HEK293T (cell line): ENCODE results near the gene ARHGEF2.

Experiments used
- CTCF ChIA-PET: fragments of 350-600 bp; formaldehyde crosslinking; extraction: SDS; loops from one replicate; lab custom pipeline; 2021; ENCODE audit warnings: antibody characterized with exemption, inconsistent platforms; lab: Yijun Ruan, JAX
- POLR2A ChIA-PET: fragments of 350-600 bp; formaldehyde crosslinking; extraction: SDS; loops from one replicate; lab custom pipeline; 2020; ENCODE audit warnings: antibody characterized with exemption, inconsistent platforms; lab: Yijun Ruan, JAX
- DNase-seq: peaks from one replicate; pipeline ENCODE4 v3.0.0; 2012; ENCODE audit warnings: mixed read lengths; ENCODE audit errors: extremely low spot score
- ARNT ChIP-seq: fragments of 450-650 bp; IDR thresholded peaks from 2 replicates; pipeline ENCODE4 v1.6.1; 2017; ENCODE audit warnings: mild to moderate bottlenecking
- BHLHE40 ChIP-seq: fragments of 450-650 bp; IDR thresholded peaks from 2 replicates; pipeline ENCODE4 v1.6.1; 2016; ENCODE audit warnings: mild to moderate bottlenecking, moderate library complexity, borderline replicate concordance
- CTBP1 ChIP-seq: fragments of 450-650 bp; IDR thresholded peaks from 2 replicates; pipeline ENCODE4 v1.6.1; 2016; ENCODE audit warnings: borderline replicate concordance
- ELF4 ChIP-seq: fragments of 450-650 bp; IDR thresholded peaks from 2 replicates; pipeline ENCODE4 v1.6.1; 2017; ENCODE audit warnings: antibody characterized with exemption
- FOXA1 ChIP-seq: fragments of 450-650 bp; IDR thresholded peaks from 2 replicates; pipeline ENCODE4 v1.6.1; 2016; ENCODE audit warnings: mild to moderate bottlenecking
- FOXK2 ChIP-seq: fragments of 450-650 bp; IDR thresholded peaks from 2 replicates; pipeline ENCODE4 v1.6.1; 2016; ENCODE audit warnings: mild to moderate bottlenecking
- FOXM1 ChIP-seq: fragments of 450-650 bp; IDR thresholded peaks from 2 replicates; pipeline ENCODE4 v1.6.1; 2017; ENCODE audit warnings: mild to moderate bottlenecking, borderline replicate concordance
- HDGF ChIP-seq: fragments of 450-650 bp; IDR thresholded peaks from 2 replicates; pipeline ENCODE4 v1.6.1; 2017; ENCODE audit warnings: antibody characterized with exemption, borderline replicate concordance
- L3MBTL2 ChIP-seq: fragments of 450-650 bp; conservative IDR thresholded peaks from 2 replicates; pipeline ENCODE4 v1.6.1; 2016; ENCODE audit warnings: mild to moderate bottlenecking
- LEF1 ChIP-seq: fragments of 450-650 bp; IDR thresholded peaks from 2 replicates; pipeline ENCODE4 v1.6.1; 2017; ENCODE audit warnings: mild to moderate bottlenecking, borderline replicate concordance
- NFRKB ChIP-seq: fragments of 450-650 bp; IDR thresholded peaks from 2 replicates; pipeline ENCODE4 v1.6.1; 2016; ENCODE audit warnings: mild to moderate bottlenecking, moderate library complexity
- SP1 ChIP-seq: fragments of 450-650 bp; IDR thresholded peaks from 2 replicates; pipeline ENCODE4 v1.6.1; 2017
- SUZ12 ChIP-seq: fragments of 450-650 bp; IDR thresholded peaks from 2 replicates; pipeline ENCODE4 v1.6.1; 2016; ENCODE audit warnings: mild to moderate bottlenecking
- TARDBP ChIP-seq: fragments of 450-650 bp; IDR thresholded peaks from 2 replicates; pipeline ENCODE4 v1.6.1; 2016
- ZNF384 ChIP-seq: fragments of 450-650 bp; IDR thresholded peaks from 2 replicates; pipeline ENCODE4 v1.6.1; 2016
- TF ChIP-seq, protein P1 (sequence below): fragments of 450-650 bp; IDR thresholded peaks from 2 replicates; pipeline ENCODE4 v1.6.1; 2016

The ARHGEF2 gene

DNA sequence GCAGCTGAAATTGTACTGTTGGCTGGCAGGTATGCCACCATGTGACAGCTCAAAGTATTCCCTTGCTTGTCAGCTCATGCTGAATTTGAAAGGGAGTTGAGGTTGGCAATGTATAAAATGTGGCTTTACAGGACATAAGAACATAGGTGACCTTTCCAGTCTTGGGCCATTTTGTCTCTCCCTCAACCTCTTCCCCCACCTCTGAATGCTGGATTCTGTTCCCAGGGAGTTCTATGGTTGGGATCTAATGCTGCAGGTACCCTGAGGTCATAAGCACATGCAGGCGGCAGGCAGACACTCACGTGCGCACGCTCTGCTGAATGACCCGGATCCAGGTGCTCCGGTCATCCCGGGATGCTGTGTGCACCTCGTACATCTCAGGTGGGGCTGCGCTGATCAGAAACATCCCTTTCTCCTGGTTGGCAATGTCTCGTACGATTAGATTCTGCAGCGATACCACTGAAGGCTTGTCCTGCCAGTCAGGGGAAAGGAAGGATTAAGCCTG, 20.9 kb downstream of the ARHGEF2 start:
- TF ChIP-seq CTBP1 (no peak), L3MBTL2 (no peak), NFRKB (no peak)
- TF ChIP-seq, protein P1, sequence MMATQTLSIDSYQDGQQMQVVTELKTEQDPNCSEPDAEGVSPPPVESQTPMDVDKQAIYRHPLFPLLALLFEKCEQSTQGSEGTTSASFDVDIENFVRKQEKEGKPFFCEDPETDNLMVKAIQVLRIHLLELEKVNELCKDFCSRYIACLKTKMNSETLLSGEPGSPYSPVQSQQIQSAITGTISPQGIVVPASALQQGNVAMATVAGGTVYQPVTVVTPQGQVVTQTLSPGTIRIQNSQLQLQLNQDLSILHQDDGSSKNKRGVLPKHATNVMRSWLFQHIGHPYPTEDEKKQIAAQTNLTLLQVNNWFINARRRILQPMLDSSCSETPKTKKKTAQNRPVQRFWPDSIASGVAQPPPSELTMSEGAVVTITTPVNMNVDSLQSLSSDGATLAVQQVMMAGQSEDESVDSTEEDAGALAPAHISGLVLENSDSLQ = no peak
- CTCF ChIA-PET = interaction anchor here (1.2 kb wide), 1 partner anchor 109 kb away, joined by 3 read pairs; no protein-coding TSS in a partner anchor
- DNase-seq = no peak
- POLR2A ChIA-PET = interaction anchor here (0.9 to 1.5 kb wide), 2 partner anchors 20 to 23 kb away, joined by 3 read pairs; partner anchors contain the start of gene KHDC4

- no peak for TF ChIP-seq SP1
- TF ChIP-seq BHLHE40 = no peak
- TF ChIP-seq ZNF384 = no peak
- TF ChIP-seq L3MBTL2 = no peak
- TF ChIP-seq HDGF = no peak
- TF ChIP-seq FOXA1 = no peak
- TF ChIP-seq, protein P1 = no peak
- no peak for TF ChIP-seq FOXK2
- no peak for TF ChIP-seq NFRKB
- TF ChIP-seq FOXM1 = no peak
- TF ChIP-seq ELF4 = no peak
- no peak for DNase-seq
- POLR2A ChIA-PET = interaction anchor here (1.0 kb wide), 1 partner anchor 22 kb away, joined by 3 read pairs; no protein-coding TSS in a partner anchor
- CTCF ChIA-PET = interaction anchor here (1.0 to 1.2 kb wide), 2 partner anchors 16 to 35 kb away, joined by 4 read pairs; no protein-coding TSS in a partner anchor
Observed at GRCh38 chr1:155954645-155955044, 23.7 kb downstream of the ARHGEF2 start.

DNA sequence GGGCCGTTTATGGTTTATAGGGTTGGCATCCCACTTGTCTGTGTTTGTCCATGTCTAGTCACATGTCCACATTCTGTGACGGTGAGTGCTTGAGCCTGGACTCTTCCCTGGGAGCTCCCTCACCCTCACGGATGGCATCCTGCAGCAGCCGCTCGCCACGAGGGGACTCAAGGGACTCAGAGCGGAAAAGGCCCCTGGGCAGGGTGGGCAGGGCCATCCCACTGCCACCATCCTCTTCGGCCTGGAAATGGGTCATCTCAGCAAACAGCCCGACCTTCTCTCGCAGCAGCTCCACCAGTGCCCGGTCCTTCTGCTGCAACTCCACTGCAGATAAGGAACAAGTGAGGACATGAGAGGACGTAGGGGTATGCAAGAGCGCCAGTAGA, 25.8 kb downstream of the ARHGEF2 start:
- CTCF ChIA-PET = interaction anchor here (1.5 kb wide), 1 partner anchor 37 kb away, joined by 3 read pairs; no protein-coding TSS in a partner anchor
- TF ChIP-seq HDGF = no peak
- TF ChIP-seq ARNT = no peak
- TF ChIP-seq NFRKB = no peak
- TF ChIP-seq ELF4 = no peak
- no peak for TF ChIP-seq TARDBP
- TF ChIP-seq L3MBTL2 = no peak
- no peak for TF ChIP-seq FOXA1
- TF ChIP-seq, protein P1 = no peak
- POLR2A ChIA-PET = no interaction called here
- DNase-seq = no peak

GRCh38 chr1:155951753-155952504, 26.4 kb downstream of the ARHGEF2 start:
- TF ChIP-seq, protein P1 = no peak
- TF ChIP-seq FOXM1 = no peak
- no peak for TF ChIP-seq ELF4
- no peak for TF ChIP-seq HDGF
- TF ChIP-seq TARDBP = no peak
- no peak for TF ChIP-seq SUZ12
- TF ChIP-seq L3MBTL2 = no peak
- TF ChIP-seq ARNT = no peak
- TF ChIP-seq ZNF384 = no peak
- TF ChIP-seq BHLHE40 = no peak
- no peak for TF ChIP-seq CTBP1
- TF ChIP-seq SP1 = no peak
- ChIA-PET CTCF (no interaction called here), POLR2A (interaction anchor here (0.7 to 1.9 kb wide), 2 partner anchors 17 to 31 kb away, joined by 3 to 6 read pairs; partner anchors contain the start of gene KHDC4)
- DNase-seq = no peak

DNA sequence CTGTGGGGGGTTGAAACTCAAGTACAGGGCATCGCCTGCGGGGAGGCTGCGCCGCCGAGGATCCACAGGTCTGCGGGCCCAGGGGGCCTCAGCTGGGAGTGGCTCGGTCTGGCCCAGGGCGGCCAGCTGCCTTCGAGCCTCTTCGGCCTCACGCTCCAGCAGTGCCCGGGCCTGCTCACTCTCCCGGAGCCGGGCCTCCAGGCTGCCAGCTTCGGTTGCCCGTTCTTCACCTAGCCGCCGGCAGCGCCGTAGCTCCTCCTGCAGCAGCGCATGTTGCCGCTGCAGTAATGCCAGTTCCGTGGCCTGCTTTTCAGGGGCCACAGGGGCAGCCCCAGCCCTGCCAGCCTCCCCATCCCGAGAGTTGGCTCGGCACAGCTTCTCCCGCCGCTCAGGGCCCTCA, 27.5 kb downstream of the ARHGEF2 start:
- TF ChIP-seq FOXK2 (no peak), TARDBP (no peak), ELF4 (no peak), FOXM1 (no peak), FOXA1 (no peak), L3MBTL2 (no peak)
- POLR2A ChIA-PET = interaction anchor here (1.0 to 1.9 kb wide), 2 partner anchors 16 to 28 kb away, joined by 5 to 6 read pairs; partner anchors contain the start of genes ARHGEF2 and KHDC4
- no peak for DNase-seq
- CTCF ChIA-PET = no interaction called here

DNA sequence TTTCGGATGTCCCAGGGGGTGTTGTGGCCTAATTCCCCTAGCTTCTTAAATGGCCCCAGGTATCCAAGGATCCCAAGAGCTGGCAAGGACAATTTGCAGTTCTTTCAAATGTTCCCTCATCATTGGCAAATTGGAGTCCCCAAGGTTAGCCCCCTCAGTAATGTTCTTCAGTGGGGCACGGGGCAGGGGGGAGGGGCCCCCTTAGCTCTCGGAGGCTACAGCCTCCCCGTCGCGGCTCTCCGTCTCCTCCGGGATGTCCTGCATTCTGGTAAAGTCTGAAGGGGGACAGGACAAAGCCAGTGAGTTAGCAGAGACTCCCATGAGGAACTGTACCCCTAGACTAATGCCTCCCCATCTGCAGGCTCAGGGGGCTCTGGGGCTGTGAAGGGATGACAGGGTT, 30.6 kb downstream of the ARHGEF2 start:
- POLR2A ChIA-PET = no interaction called here
- TF ChIP-seq FOXA1 = no peak
- no peak for TF ChIP-seq ZNF384
- no peak for TF ChIP-seq FOXK2
- no peak for TF ChIP-seq TARDBP
- TF ChIP-seq ELF4 = no peak
- no peak for TF ChIP-seq HDGF
- TF ChIP-seq NFRKB = no peak
- TF ChIP-seq SUZ12 = no peak
- TF ChIP-seq, protein P1 = no peak
- no peak for TF ChIP-seq BHLHE40
- no peak for TF ChIP-seq L3MBTL2
- TF ChIP-seq FOXM1 = no peak
- TF ChIP-seq LEF1 = no peak
- TF ChIP-seq CTBP1 = no peak
- TF ChIP-seq SP1 = no peak
- CTCF ChIA-PET = no interaction called here
- DNase-seq = no peak
